Kidney capillary endothelial cell (primary cell): Measurements from ENCODE around the gene CLIP3.
"Not testable (repeated sequence)": the region's sequence is repeated elsewhere in the genome, so short reads cannot be mapped to it uniquely, and the experiment has no call there.

Source experiments
- DNase-seq: peaks from one replicate; pipeline ENCODE4 v3.0.0-alpha.2; 2018; ENCODE audit warnings: low spot score

CLIP3 gene

GRCh38 chr19:36032251-36033104 is at the start of gene CLIP3:
Gene CLIP3 (minus strand): TSS chr19:36032873. CDS start chr19:36032357, 516 bp downstream.
- peak; percentile 30 for DNase-seq

- no peak for DNase-seq
Measured at GRCh38 chr19:36081894-36082293, 49.2 kb upstream of the CLIP3 start.

DNA sequence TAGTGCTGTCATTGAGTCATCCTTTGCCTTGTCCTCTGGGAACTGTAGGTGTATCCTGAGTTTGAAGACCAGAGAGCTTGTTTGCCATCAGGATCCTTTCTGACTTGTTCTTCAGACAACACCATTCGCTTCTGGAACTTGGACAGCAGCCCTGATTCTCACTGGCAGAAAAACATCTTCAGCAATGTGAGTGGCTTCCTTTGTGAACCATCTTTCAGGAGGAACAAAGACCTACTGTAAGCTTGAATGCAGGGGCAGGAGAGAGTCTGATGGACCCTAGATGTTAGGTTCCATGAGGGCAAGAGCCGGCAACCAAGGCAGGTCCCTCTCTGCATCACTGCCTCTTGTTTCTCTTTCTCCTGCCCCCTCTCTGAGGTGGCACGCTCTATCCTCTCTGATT is 48.7 kb upstream of the CLIP3 start:
- no peak for DNase-seq

DNA sequence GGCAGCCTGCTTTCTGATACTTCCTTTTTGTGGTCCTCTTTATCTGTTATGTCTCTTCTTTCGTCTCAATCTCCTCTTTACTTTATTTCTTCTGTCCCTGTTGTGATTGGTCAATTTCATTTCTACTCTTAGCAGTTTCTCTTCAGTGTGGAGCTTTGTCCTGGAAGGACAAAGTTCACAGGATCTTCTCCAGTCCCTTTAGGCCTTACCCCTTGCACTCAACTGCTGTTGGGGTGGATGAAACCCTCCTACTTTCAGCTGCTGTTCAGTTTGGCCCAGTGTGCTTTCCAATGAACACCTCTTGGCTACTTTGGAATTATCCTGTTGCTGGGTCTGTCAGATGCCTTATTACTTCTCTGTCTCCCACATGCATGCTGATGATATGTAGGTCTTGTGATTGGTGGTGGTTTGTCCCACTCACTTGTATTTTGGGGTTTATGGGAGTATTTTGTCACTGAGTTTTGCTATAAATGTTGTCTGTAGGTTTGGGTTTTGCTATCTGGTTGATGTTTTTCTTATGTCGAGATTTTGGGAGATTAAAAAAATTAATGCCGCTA is 46.8 kb upstream of the CLIP3 start:
- no peak for DNase-seq

DNA sequence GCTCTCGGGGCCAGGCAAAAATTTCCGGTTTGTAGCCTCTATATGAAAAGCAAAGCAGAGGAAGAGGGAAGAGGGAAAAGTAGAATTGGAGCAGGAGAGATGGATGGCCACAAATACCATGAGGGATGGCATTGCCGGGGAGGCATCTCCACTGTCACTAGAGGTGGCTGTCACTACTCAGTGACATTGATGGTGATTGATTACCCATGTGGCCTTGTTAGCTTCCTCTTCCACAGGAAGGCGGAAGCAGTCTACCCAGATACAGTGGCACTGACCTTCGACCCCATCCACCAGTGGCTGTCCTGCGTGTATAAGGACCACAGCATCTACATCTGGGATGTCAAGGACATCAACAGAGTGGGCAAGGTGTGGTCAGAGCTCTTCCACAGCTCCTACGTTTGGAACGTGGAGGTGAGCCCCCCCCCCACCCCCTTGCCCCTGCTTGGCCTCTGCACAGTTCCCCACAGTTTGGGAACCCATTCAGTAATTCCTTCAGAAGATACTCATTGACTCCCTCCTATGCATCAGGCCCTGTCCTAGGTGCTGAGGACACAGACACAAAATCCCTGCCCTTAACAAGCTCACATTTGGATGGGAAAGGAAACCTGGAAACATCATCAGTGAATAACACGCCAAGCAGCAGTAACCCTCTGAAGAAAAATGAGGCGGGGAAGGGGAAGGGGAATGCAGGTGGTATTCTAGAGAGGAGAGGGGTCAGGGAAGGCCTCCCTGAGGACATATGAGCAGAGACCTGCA is 40.6 kb upstream of the CLIP3 start:
- no peak for DNase-seq

DNA sequence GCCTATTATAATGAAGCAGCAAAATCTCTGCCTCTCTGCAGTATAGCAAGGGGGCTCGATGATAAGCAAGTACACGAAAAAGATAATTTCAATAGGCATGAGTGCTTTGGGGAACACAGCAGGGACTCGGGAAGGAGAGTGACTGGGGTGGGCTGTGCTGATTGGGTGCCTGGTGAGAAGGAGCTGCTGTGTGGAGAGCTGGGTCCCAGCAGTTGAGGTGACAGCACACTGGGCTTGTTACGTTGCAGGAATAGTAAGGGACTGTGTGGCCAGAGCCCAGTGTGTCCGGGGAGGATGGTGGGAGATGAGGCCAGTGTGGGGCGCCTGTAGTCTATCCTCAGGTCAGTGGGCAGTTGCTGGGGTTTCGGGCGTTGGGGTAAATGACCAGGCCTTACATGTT is 39.4 kb upstream of the CLIP3 start:
- no peak for DNase-seq

DNA sequence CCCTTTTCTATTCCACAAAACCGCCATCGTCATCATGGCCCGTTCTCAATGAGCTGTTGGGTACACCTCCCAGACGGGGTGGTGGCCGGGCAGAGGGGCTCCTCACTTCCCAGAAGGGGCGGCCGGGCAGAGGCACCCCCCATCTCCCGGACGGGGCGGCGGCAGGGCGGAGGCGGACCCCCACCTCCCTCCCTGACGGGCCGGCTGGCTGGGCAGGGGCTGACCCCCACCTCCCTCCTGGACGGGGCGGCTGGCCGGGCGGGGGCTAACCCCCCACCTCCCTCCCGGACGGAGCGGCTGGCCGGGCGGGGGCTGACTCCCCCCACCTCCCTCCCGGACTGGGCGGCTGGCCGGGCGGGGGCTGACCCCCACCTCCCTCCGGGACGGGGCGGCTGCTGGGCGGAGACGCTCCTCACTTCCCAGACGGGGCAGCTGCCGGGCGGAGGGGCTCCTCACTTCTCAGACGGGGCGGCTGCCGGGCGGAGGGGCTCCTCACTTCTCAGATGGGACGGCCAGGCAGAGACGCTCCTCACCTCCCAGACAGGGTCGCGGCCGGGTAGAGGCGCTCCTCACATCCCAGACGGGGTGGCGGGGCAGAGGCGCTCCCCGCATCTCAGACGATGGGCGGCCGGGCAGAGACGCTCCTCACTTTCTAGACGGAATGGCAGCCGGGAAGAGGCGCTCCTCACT is 36.3 kb upstream of the CLIP3 start:
- DNase-seq, result not testable (repeated sequence)

DNA sequence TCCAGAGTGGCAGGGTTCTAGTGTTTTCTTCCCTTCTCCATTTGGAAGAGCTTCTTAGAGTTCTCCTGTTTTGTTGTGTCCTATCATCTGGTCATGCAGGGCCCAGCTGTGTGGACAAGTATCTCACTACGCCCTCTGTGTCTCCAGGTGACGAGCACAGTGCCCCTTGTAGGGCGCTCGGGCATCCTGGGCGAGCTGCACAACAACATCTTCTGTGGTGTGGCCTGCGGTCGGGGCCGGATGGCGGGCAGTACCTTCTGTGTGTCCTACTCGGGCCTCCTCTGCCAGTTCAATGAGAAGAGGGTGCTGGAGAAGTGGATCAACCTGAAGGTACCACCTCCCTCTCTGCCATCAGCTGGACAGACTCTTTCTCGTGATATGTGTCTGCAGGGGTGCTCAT is 35.0 kb upstream of the CLIP3 start:
- DNase-seq, result no peak

GRCh38 chr19:36064826-36065225 is 32.2 kb upstream of the CLIP3 start:
- no peak for DNase-seq

DNA sequence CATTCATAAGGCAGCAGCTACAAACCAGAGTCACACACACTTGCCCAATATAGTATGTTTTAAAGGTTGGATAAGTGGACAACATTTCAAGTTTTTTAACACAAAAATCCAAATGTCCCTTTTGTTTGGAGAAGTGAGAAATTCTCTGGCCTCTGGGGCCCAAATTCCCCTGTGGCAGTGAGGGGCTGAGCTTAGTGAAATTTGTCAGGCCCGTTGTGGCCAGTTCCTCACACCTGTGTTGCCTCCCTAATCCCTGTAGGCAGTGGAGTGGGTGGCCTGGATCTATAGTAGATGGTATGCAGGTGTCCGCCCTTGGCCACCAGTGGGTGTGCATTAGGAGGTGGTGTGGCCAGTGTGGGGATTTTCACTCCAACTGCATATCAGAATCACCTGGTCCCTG is 28.7 kb upstream of the CLIP3 start:
- DNase-seq, result no peak

DNA sequence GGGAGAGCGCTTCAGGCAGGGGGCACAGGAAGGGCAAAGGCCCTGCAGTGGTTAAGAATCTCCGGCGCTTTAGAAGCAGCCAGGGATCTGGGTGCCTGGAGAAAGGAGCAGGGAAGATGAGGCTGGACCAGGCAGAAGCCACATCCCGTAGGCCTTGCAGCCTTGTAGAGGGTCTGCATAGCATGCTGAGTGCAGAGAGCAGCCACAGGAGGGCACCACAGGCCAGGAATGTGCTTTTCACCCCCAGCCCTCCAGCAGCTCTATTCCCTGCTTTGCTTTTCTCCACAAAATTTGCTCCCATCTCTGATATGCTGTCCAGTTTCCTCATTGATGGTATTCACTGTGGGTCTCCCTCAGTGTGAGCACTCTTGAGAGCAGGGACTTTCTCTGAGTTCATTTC is 27.8 kb upstream of the CLIP3 start:
- DNase-seq, result peak; percentile 41

- DNase-seq, result no peak
Measured at GRCh38 chr19:36059180-36059910, 26.7 kb upstream of the CLIP3 start.

DNA sequence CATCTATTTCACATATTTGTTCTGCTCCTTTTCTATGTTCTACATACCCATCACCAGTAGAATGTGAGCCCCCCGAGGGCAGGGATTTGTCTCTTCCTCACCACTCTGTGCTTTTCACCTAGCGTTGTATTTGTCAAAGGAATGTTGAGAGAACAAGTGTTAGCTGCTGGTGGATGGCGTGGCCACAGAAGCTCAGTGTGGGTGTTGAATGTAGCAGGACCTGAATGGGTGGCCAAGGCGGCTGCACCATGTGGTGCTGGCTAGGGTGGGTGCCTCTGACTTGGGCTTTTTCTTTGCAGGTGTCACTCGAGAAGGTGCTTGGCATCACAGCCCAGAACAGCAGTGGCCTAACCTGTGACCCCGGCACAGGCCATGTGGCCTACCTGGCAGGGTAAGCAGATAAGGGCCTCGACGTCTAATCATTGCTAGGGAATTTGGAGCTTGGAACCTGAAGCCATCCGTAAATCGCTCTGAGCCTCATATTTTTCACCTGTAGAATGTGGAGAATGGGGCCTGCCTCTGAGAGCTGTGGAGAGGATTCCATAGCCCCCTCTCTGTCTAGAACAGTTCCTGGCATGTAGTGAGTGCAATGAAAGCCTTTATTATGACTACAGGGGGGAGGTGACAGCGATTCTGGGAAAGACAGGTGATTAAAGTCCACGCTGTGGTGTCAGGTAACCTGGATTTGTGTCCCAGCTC is 26.0 kb upstream of the CLIP3 start:
- no peak for DNase-seq

DNA sequence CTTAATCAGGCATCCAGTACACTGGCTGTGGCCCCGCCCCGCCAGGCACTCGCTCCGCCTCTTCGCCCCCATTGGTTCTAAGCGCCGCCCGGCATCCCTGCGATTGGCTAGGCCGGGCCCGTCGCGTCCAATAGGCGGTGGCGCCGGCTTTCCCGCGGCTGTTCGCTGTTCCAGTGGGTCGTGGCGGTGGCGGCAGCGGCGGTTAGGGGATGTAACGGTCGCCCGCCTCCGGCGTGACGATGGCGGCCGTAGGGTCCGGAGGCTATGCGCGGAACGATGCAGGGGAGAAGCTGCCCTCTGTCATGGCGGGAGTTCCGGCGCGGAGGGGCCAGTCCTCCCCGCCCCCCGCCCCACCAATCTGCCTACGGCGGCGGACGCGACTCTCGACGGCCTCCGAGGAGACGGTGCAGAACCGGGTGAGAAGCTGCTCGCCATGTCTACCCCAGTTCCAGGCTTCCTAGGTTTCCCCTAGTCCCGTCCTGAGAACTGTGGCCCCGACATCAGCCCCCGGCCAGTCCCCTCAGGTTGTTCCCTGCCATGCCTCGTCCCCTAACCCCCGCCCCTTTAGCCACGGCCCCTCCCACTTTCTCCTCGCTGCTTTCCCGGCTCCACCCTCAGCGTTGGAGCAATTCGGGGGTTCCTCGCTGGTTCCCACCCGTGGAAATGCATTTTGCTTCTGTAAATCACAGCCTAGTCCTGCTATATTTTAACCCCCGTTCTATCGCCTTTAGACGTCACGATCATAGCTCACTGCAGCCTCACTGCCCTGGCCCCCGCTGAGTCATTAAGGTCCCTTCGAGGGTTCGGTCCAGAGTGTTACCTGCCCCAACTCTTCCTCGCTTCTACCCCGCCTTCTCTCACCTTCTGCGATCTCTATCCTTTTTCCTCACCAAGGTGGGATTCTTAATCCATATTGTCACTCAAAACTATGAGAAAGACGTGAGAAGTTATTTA is 22.3 kb upstream of the CLIP3 start, which contains the start of gene WDR62:
Gene WDR62, plus strand, starts transcription at position 165 of the 954 bp plus-strand sequence. Its CDS starts 75 bp downstream, at position 240.
- peak; percentile 21 for DNase-seq

DNA sequence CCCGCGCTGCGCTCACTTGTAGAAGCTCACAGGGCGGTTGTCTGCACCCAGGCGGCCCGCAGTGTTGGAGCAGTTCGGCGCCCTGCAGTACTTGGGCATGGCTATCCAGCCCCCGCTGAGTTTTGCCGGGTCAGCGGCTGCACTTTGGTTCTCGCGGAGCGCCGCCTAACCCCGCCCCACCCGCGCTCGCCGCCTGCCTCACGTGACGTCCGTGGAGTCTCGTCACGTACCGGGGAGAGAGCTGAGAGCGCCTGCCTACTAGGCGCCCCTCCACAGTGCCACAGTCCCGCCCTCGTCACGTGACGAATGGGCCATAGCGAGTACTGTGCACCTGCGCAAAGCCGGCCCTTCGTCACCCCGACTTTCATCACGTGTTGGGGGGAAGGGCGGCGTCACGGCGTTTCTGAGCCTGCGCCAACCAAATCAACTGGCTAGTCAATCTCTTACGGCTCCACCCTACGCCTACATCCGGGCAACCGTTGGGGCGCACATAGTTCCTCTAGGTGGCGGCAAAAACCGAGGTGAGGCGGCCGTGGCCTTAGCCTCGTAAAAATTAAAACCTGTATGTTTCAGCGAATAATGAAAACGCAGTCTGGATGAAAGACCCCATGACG is 21.6 kb upstream of the CLIP3 start, which contains the start of gene THAP8:
Gene THAP8, minus strand, starts transcription at position 167 of the 614 bp plus-strand sequence. Its CDS starts 68 bp downstream, at position 99.
- peak; percentile 99 for DNase-seq

DNA sequence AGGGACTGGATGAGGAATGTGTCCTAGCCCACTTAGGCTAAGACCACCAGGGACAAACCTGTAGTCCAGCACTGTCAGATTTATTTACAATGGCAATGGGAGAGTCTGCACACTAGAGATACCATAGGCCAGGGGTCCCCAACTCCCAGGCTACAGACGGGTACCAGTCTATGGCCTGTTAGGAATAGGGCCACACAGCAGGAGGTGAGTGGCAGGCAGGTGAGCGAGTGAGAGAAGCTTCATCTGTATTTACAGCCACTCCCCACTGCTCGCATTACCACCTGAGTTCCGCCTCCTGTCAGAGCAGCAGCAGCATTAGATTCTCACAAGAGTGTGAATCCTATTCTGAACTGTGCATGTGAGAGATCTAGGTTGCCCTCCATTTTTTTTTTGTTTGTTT is 19.0 kb upstream of the CLIP3 start:
- DNase-seq, result no peak

- DNase-seq, result no peak
Measured at GRCh38 chr19:36051236-36051635, 18.6 kb upstream of the CLIP3 start.

DNA sequence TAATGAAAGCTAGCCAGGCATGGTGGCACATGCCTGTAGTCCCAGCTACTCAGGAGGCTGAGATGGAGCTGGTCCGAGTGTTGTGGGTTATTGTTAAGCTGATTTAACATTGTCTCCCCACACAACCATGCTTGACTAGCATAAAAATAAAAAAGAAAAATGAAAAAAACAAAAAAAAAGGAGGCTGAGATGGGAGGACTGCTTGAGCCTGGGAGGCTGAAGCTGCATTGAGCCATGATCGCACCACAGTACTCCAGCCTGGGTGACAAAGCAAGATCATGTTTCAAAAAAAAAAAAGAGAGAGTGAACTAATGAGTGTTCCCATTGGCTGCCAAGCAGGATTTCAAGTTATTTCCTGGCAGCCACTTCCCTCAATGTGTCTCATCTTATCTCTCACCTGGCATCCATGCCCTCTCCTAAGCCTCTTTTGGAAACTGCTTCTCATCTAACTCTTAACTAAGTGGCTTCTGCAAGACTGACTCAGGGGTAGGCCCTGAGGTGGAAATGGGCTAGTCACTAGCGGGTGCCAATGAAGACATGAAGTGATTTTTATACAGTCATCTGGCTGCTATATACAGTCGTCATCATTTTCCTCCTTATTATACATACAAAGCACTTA is 16.5 kb upstream of the CLIP3 start:
- DNase-seq, result no peak

DNA sequence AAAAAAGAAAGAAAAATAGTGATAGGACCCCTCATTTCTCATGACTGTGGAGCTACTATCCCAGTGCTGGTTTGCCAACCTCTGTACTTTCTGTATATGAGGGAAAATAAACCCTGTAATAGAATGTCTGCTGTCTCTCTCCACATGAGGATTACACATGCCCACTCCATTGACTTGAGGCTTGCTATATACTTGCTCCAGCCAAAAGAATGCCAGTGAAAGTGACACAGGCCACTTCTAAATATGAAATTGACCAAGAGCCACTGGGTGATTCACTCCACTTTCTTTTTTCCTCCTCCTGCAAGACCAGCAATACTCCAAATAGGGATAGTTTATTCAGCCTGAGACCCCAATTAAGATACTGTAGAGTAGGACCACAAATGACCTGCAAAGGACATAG is 15.2 kb upstream of the CLIP3 start:
- no peak for DNase-seq
